Caco-2 (cell line): ENCODE data around the gene SOBP. TPM values are rescaled to one million over a fixed set of nuclear protein-coding genes. Genes with fewer than 3 reads are reported as not detected.

Experiments used
- BruUV-seq: library from RNA; stranded (reverse); fragments of 400-500 nt; replicated peaks from 2 replicates; lab custom pipeline; 2021; lab: Mats Ljungman, UMichigan
- CTCF ChIA-PET: fragments of 300-600 bp; sonication (Branson Sonifier 250); formaldehyde crosslinking; loops from one replicate; lab custom pipeline; 2022; ENCODE audit warnings: antibody characterized with exemption; lab: Charles Lee
- POLR2A ChIA-PET: fragments of 300-600 bp; sonication (Branson Sonifier 250); formaldehyde crosslinking; loops from one replicate; lab custom pipeline; 2022; ENCODE audit warnings: antibody characterized with exemption; lab: Charles Lee
- DNase-seq, 2 experiments: peaks; one replicate each; pipeline versions ENCODE4 v3.0.0 to v3.0.0-alpha.2; 2020 to 2022
- H3K27me3 ChIP-seq: replicated peaks from 2 replicates; pipeline ENCODE4 v1.6.0; 2011; ENCODE audit warnings: low read length; ENCODE audit not compliant: control insufficient read depth, insufficient read depth
- H3K36me3 ChIP-seq: 2 replicates; pipeline ENCODE4 v1.5.1; 2011; ENCODE audit warnings: low read length; ENCODE audit not compliant: control insufficient read depth, insufficient read depth
- H3K4me1 ChIP-seq: fragments of 250-450 bp; sonication (Bioruptor Pico); 2 replicates; pipeline ENCODE4 v1.5.1; 2020; ENCODE audit warnings: mild to moderate bottlenecking
- H3K4me3 ChIP-seq: 2 replicates; pipeline ENCODE4 v1.5.1; 2011; ENCODE audit warnings: low read depth, mild to moderate bottlenecking, control low read depth, low read length
- H3K9me3 ChIP-seq: fragments of 250-450 bp; sonication (Bioruptor Pico); 2 replicates; pipeline ENCODE4 v1.5.1; 2020; ENCODE audit warnings: mild to moderate bottlenecking, moderate library complexity
- H3K27ac Mint-ChIP-seq: one replicate; pipeline ENCODE4 v1.8.0; 2022; ENCODE audit warnings: mixed read lengths; ENCODE audit not compliant: unreplicated experiment
- H3K27me3 Mint-ChIP-seq: one replicate; pipeline ENCODE4 v1.8.0; 2022; ENCODE audit warnings: mixed read lengths; ENCODE audit not compliant: insufficient read depth, unreplicated experiment
- H3K36me3 Mint-ChIP-seq: one replicate; pipeline ENCODE4 v1.8.0; 2022; ENCODE audit warnings: mild to moderate bottlenecking, mixed read lengths; ENCODE audit not compliant: insufficient read depth, unreplicated experiment
- H3K4me1 Mint-ChIP-seq: one replicate; pipeline ENCODE4 v1.8.0; 2022; ENCODE audit warnings: low read depth, mixed read lengths; ENCODE audit not compliant: unreplicated experiment
- H3K4me3 Mint-ChIP-seq: one replicate; pipeline ENCODE4 v1.8.0; 2022; ENCODE audit warnings: mild to moderate bottlenecking, moderate library complexity, mixed read lengths; ENCODE audit not compliant: unreplicated experiment
- H3K9me3 Mint-ChIP-seq: one replicate; pipeline ENCODE4 v1.8.0; 2022; ENCODE audit warnings: mixed read lengths; ENCODE audit not compliant: unreplicated experiment
- CTCF ChIP-seq, 2 experiments: fragments of 200-600 bp in 1 of 2; IDR thresholded peaks; 1 replicate in 1 of 2; 2 replicates in 1 of 2; pipeline versions ENCODE4 v1.5.1 to v1.8.0; 2011 to 2022; ENCODE audit warnings: antibody characterized with exemption in 1 of 2, control low read depth in 1 of 2, inconsistent platforms in 1 of 2, low read depth in 1 of 2, low read length in 1 of 2, mild to moderate bottlenecking in 1 of 2, moderate library complexity in 1 of 2; ENCODE audit not compliant: insufficient read depth in 1 of 2, severe bottlenecking in 1 of 2, unreplicated experiment in 1 of 2
- intact Hi-C: fragments of 100-400 bp; cut with micrococcal nuclease; formaldehyde crosslinking; loops from one replicate; pipeline ENCODE4 v1.10.0; 2022; ENCODE audit not compliant: unreplicated experiment
- total RNA-seq: library from RNA; stranded (reverse); gene quantifications from 2 replicates; pipeline ENCODE4 v1.2.3, GENCODE V29; 2022

Gene SOBP
- total RNA-seq, 1 experiment from 2014 or later: not detected

- POLR2A ChIA-PET: no interaction called here
- no peak for TF ChIP-seq CTCF (IDR thresholded peaks at IDR 0.05; ENCODE audit: insufficient read depth in 1 of 2, low read depth in 1 of 2, low read length in 1 of 2, severe bottlenecking in 1 of 2, unreplicated experiment in 1 of 2)
- no peak overlapping the region for H3K27ac Mint-ChIP-seq
These were observed 176.4 kb downstream of the SOBP start for GRCh38 chr6:107666084-107666980.

GRCh38 chr6:107666981-107667601 is 177.2 kb downstream of the SOBP start:
- no peaks in the 10 kb centered on the region for H3K9me3 ChIP-seq
- Mint-ChIP-seq H3K4me3 (no peak overlapping the region), H3K27ac (no peak overlapping the region), H3K27me3 (peaks cover 4% of the 10 kb centered on the region), H3K9me3 (no peaks in the 10 kb centered on the region), H3K36me3 (no peaks in the 10 kb centered on the region), H3K4me1 (peaks cover 12% of the 10 kb centered on the region)
- H3K27me3 ChIP-seq: no peaks in the 10 kb centered on the region
- H3K4me1 ChIP-seq: no peaks in the 10 kb centered on the region; the same call in 1 of the 2 replicates
- ChIA-PET CTCF (no interaction called here), POLR2A (no interaction called here)
- no peak overlapping the region for H3K4me3 ChIP-seq
- no peak for TF ChIP-seq CTCF (IDR thresholded peaks at IDR 0.05; ENCODE audit: insufficient read depth in 1 of 2, low read depth in 1 of 2, low read length in 1 of 2, severe bottlenecking in 1 of 2, unreplicated experiment in 1 of 2)
- H3K36me3 ChIP-seq: no peaks in the 10 kb centered on the region
- no TSS peak for BruUV-seq
- intact Hi-C loops: no loop called here
- no peak for DNase-seq

More at GRCh38 chr6:107666084-107666980, 176.4 kb downstream of the SOBP start:
- Histone ChIP-seq H3K9me3 (no peaks in the 10 kb centered on the region), H3K4me1 (no peaks in the 10 kb centered on the region; the same call in 1 of the 2 replicates), H3K27me3 (no peaks in the 10 kb centered on the region), H3K36me3 (no peaks in the 10 kb centered on the region), H3K4me3 (no peak overlapping the region)
- no peaks in the 10 kb centered on the region for H3K9me3 Mint-ChIP-seq
- DNase-seq: peak in 1 of 2 experiments; percentile 9
- BruUV-seq: no TSS peak
- CTCF ChIA-PET: interaction anchor here (1.6 kb wide), 1 partner anchor 208 kb away, joined by 4 read pairs; the partner anchor contains the start of gene PDSS2
- no peak overlapping the region for H3K4me3 Mint-ChIP-seq
- H3K4me1 Mint-ChIP-seq: peaks cover 12% of the 10 kb centered on the region
- intact Hi-C loops: no loop called here
- peaks cover 4% of the 10 kb centered on the region for H3K27me3 Mint-ChIP-seq
- H3K36me3 Mint-ChIP-seq: no peaks in the 10 kb centered on the region

GRCh38 chr6:107667790-107668189 is 177.9 kb downstream of the SOBP start:
- H3K36me3 Mint-ChIP-seq: no peaks in the 10 kb centered on the region
- POLR2A ChIA-PET: no interaction called here
- intact Hi-C loops: no loop called here

More at GRCh38 chr6:107667790-107668189, 177.9 kb downstream of the SOBP start:
- H3K4me1 Mint-ChIP-seq: peaks cover 12% of the 10 kb centered on the region
- no peaks in the 10 kb centered on the region for H3K9me3 ChIP-seq
- BruUV-seq: no TSS peak
- no peak for TF ChIP-seq CTCF (IDR thresholded peaks at IDR 0.05; ENCODE audit: insufficient read depth in 1 of 2, low read depth in 1 of 2, low read length in 1 of 2, severe bottlenecking in 1 of 2, unreplicated experiment in 1 of 2)
- no peak overlapping the region for H3K4me3 Mint-ChIP-seq
- H3K27me3 Mint-ChIP-seq: no peaks in the 10 kb centered on the region
- H3K27ac Mint-ChIP-seq: no peak overlapping the region
- H3K4me1 ChIP-seq: no peaks in the 10 kb centered on the region; the same call in 1 of the 2 replicates
- no peak for DNase-seq
- CTCF ChIA-PET: no interaction called here
- H3K9me3 Mint-ChIP-seq: no peaks in the 10 kb centered on the region
- no peak overlapping the region for H3K4me3 ChIP-seq
- H3K27me3 ChIP-seq: no peaks in the 10 kb centered on the region
- no peaks in the 10 kb centered on the region for H3K36me3 ChIP-seq
